Liver (tissue), 3 donors: Measurements from ENCODE around the gene INIP.

Experiments
- GABPA ChIP-seq, 2 donors: IDR thresholded peaks in 1 of 2; conservative IDR thresholded peaks in 1 of 2; 2 replicates each; pipeline ENCODE4 v1.6.1; 2016; ENCODE audit warnings: antibody characterized with exemption in 2 of 2, mild to moderate bottlenecking in 1 of 2, moderate library complexity in 1 of 2
- TF ChIP-seq, protein P1 (sequence below): fragments of 150-350 bp; IDR thresholded peaks from 2 replicates; pipeline ENCODE4 v1.5.1; 2017; ENCODE audit warnings: improper control_type of control experiment, low read depth, low read length; ENCODE audit not compliant: missing input control
- donor health status: healthy.
- donor health status: healthy.

DNA sequence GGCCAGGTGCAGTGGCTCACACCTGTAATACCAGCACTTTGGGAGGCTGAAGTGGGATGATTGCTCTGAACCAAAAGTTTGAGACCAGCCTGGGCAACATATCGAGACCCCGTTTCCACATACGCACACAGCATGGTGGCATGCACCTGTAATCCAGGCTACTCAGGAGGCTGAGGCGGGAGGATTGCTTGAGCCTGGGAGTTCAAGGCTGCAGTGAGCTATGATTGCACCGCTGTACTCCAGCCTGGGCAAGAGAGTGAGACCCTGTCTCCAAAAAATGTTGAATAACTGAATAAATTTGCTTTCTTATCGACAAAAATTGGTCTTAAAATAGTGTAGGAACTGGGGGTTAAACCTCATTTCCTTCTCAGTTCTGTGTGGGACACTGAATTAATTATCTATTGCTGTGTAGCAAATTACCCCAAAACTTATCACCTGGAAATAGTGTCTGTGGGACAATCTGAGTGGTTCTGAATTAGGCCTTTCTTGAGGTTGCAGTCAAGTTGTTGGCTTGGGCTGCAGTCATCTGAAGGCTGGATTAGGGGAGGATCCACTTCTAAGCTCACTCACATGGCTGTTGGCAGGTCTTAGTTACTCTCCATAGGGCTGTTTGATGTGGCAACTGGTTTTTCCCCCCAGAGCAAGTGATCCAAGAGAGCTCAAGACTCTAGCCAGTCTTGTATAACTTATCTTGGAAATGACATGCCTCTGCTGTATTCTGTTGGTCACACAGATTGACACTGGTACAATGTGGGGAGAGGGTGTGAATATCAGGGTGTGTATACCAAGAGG, 34.6 kb upstream of the INIP start:
- TF ChIP-seq, protein P1, sequence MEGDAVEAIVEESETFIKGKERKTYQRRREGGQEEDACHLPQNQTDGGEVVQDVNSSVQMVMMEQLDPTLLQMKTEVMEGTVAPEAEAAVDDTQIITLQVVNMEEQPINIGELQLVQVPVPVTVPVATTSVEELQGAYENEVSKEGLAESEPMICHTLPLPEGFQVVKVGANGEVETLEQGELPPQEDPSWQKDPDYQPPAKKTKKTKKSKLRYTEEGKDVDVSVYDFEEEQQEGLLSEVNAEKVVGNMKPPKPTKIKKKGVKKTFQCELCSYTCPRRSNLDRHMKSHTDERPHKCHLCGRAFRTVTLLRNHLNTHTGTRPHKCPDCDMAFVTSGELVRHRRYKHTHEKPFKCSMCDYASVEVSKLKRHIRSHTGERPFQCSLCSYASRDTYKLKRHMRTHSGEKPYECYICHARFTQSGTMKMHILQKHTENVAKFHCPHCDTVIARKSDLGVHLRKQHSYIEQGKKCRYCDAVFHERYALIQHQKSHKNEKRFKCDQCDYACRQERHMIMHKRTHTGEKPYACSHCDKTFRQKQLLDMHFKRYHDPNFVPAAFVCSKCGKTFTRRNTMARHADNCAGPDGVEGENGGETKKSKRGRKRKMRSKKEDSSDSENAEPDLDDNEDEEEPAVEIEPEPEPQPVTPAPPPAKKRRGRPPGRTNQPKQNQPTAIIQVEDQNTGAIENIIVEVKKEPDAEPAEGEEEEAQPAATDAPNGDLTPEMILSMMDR: no peak
- TF ChIP-seq GABPA (IDR thresholded peaks at IDR 0.05 in 1 of 2, conservative IDR thresholded peaks at IDR 0.05 in 1 of 2): no peak
